ENCODE measurements around the gene SYCP2L. TPM values are rescaled to one million over a fixed set of nuclear protein-coding genes. Genes with fewer than 3 reads are reported as not detected.
"Not testable (repeated sequence)": the region's sequence is repeated elsewhere in the genome, so short reads cannot be mapped to it uniquely, and the experiment has no call there.

The SYCP2L gene
- total RNA-seq, 3 donors from 2014 or later, result 0.33 TPM; not detected in 2

DNA sequence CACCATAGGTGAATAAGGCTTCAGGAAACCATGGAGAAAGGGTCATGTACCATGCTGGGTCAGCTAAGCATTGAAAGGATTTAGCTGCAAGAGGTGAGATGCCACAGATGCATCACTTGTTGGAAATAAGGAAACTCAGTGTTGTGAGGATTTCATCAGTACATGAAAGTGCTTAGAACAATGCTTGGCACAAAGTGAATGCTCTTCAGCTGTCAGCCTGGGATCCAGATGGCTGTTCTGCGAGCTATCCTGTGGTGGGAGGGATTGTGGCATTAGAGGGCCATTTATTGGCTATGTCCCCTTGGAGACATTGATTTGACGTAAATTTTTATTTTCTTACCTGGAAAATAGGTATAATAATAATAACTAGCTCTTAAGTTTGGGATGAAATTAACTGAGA lies 104.3 kb downstream of the SYCP2L start:
- H3K36me3 Mint-ChIP-seq (ENCODE audit: insufficient read depth), result no peaks in the 10 kb centered on the region
- no peaks in the 10 kb centered on the region for H3K9me3 Mint-ChIP-seq
- H3K4me1 Mint-ChIP-seq (ENCODE audit: low read depth), result no peaks in the 10 kb centered on the region
- peaks cover 16% of the 10 kb centered on the region for H3K27me3 Mint-ChIP-seq (ENCODE audit: low read depth)
- H3K4me3 Mint-ChIP-seq, result no peak overlapping the region
- ATAC-seq (no peak), DNase-seq (no peak)

DNA sequence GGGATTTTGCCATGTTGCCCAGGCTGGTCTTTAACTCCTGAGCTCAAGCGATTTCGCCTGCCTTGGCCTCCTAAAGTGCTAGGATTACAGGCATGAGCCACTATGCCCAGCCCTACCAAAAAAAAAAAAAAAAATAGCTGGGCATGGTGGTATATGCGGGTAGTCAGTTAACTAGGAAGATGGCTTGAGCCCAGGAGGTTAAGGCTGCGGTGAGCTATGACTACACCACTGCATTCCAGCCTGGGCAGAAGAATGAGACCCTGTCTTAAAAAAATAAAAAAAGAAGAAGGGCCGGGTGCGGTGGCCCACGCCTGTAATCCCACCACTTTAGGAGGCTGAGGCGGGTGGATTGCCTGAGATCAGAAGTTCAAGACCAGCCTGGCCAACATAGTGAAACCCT lies 107.0 kb downstream of the SYCP2L start:
- no peak for DNase-seq
- Mint-ChIP-seq H3K4me3 (no peak overlapping the region), H3K27me3 (ENCODE audit: low read depth) (peaks cover 8% of the 10 kb centered on the region), H3K36me3 (ENCODE audit: insufficient read depth) (no peaks in the 10 kb centered on the region), H3K4me1 (ENCODE audit: low read depth) (no peaks in the 10 kb centered on the region), H3K9me3 (no peaks in the 10 kb centered on the region)
- no peak for ATAC-seq

DNA sequence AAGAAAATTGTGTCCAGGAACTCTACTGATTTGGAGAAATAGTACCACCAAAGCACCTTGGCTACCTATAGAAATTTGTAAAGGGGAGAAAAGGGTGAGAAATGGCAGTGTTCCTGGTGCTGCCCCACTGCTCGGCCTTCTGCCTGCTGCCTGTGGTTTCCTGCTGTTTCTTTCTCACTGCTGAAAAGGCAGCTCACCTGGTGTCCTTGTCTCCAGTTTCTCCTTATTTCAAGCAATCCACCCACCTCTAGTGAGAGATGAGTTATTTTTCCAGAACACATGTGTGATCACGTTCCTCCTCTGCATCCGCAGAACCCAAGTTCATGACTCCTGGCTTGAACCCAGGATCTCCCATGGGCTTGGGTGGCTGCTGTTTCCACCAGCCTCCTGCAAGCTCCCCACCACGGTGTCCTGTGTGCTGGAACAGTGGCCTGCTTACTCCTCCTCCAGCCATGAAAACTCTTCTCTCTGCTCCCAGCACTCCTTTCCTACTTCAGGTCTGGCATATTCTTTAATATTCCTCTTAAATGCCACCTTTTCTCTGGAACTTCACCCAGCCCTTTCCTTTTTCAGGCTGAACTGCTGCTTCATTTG lies 108.4 kb downstream of the SYCP2L start:
- Mint-ChIP-seq H3K36me3 (ENCODE audit: insufficient read depth) (no peaks in the 10 kb centered on the region), H3K9me3 (no peaks in the 10 kb centered on the region), H3K4me1 (ENCODE audit: low read depth) (no peaks in the 10 kb centered on the region), H3K4me3 (no peak overlapping the region), H3K27me3 (ENCODE audit: low read depth) (peaks cover 10% of the 10 kb centered on the region)
- ATAC-seq, result no peak
- no peak for DNase-seq

GRCh38 chr6:10999994-11000393 lies 113.1 kb downstream of the SYCP2L start:
- DNase-seq (no peak), ATAC-seq (no peak)
- Mint-ChIP-seq H3K4me3 (no peak overlapping the region), H3K4me1 (ENCODE audit: low read depth) (no peaks in the 10 kb centered on the region), H3K36me3 (ENCODE audit: insufficient read depth) (no peaks in the 10 kb centered on the region), H3K27me3 (ENCODE audit: low read depth) (peaks cover 6% of the 10 kb centered on the region), H3K9me3 (no peaks in the 10 kb centered on the region)

GRCh38 chr6:11002176-11002575 lies 115.3 kb downstream of the SYCP2L start:
- H3K9me3 Mint-ChIP-seq, result no peaks in the 10 kb centered on the region

DNA sequence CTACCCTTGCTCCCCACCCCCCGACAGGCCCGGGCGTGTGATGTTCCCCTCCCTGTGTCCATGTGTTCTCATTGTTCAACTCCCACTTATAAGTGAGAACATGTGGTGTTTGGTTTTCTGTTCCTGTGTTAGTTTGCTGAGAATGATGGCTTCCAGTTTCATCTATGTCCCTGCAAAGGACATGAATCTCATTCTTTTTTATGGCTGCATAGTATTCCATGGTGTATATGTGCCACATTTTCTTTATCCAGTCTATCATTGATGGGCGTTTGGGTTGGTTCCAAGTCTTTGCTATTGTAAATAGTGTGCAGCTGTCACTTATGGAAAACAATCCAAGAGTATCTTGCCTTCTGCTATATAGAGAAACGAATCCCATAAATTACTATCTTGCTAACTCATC lies 116.4 kb downstream of the SYCP2L start:
- H3K4me1 Mint-ChIP-seq (ENCODE audit: low read depth); H3K4me3 Mint-ChIP-seq; ATAC-seq; H3K9me3 Mint-ChIP-seq; H3K27me3 Mint-ChIP-seq (ENCODE audit: low read depth); H3K36me3 Mint-ChIP-seq (ENCODE audit: insufficient read depth); DNase-seq: not testable (repeated sequence)

More at GRCh38 chr6:11002176-11002575, 115.3 kb downstream of the SYCP2L start:
- H3K4me3 Mint-ChIP-seq, result no peak overlapping the region
- H3K27me3 Mint-ChIP-seq (ENCODE audit: low read depth), result peaks cover 6% of the 10 kb centered on the region
- ATAC-seq, result no peak
- H3K36me3 Mint-ChIP-seq (ENCODE audit: insufficient read depth), result no peaks in the 10 kb centered on the region
- no peaks in the 10 kb centered on the region for H3K4me1 Mint-ChIP-seq (ENCODE audit: low read depth)
- no peak for DNase-seq

- Mint-ChIP-seq H3K4me1 (ENCODE audit: low read depth) (no peaks in the 10 kb centered on the region), H3K9me3 (no peaks in the 10 kb centered on the region), H3K4me3 (no peak overlapping the region), H3K36me3 (ENCODE audit: insufficient read depth) (no peaks in the 10 kb centered on the region), H3K27me3 (ENCODE audit: low read depth) (peaks cover 9% of the 10 kb centered on the region)
- DNase-seq (no peak), ATAC-seq (no peak)
These were observed 119.2 kb downstream of the SYCP2L start for GRCh38 chr6:11006061-11006460.

GRCh38 chr6:11007715-11008608 lies 121.1 kb downstream of the SYCP2L start:
- H3K4me1 Mint-ChIP-seq (ENCODE audit: low read depth), result no peaks in the 10 kb centered on the region
- H3K27me3 Mint-ChIP-seq (ENCODE audit: low read depth), result peaks cover 10% of the 10 kb centered on the region
- no peaks in the 10 kb centered on the region for H3K9me3 Mint-ChIP-seq
- no peaks in the 10 kb centered on the region for H3K36me3 Mint-ChIP-seq (ENCODE audit: insufficient read depth)
- no peak overlapping the region for H3K4me3 Mint-ChIP-seq
- ATAC-seq (no peak), DNase-seq (no peak)

GRCh38 chr6:11008821-11009220 lies 122.0 kb downstream of the SYCP2L start:
- H3K27me3 Mint-ChIP-seq (ENCODE audit: low read depth), result peaks cover 18% of the 10 kb centered on the region
- no peaks in the 10 kb centered on the region for H3K36me3 Mint-ChIP-seq (ENCODE audit: insufficient read depth)
- ATAC-seq (no peak), DNase-seq (no peak)
- H3K9me3 Mint-ChIP-seq, result no peaks in the 10 kb centered on the region
- no peaks in the 10 kb centered on the region for H3K4me1 Mint-ChIP-seq (ENCODE audit: low read depth)
- H3K4me3 Mint-ChIP-seq, result no peak overlapping the region

DNA sequence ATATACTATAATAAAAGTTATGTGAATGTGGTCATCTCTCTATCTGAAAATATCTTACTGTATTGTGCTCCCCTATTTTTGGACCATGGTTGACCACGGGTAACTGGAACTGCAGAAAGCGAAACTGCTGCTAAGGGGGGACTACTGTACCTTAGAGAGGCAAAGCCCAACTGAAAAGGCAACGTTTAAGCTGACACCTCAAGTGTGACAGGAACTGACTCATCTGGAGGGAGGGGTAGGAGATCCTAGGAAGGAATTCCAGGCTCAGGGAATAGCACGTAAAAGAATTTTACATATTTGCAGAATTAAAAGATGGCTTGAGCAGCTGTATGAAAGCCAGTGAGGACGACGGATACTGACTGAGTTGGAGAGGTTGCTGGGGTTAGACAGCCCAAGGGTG lies 122.5 kb downstream of the SYCP2L start:
- ATAC-seq, result no peak
- peaks cover 20% of the 10 kb centered on the region for H3K27me3 Mint-ChIP-seq (ENCODE audit: low read depth)
- H3K4me1 Mint-ChIP-seq (ENCODE audit: low read depth), result no peaks in the 10 kb centered on the region
- DNase-seq, result no peak
- H3K4me3 Mint-ChIP-seq, result no peak overlapping the region
- H3K36me3 Mint-ChIP-seq (ENCODE audit: insufficient read depth), result no peaks in the 10 kb centered on the region
- no peaks in the 10 kb centered on the region for H3K9me3 Mint-ChIP-seq

- H3K4me3 Mint-ChIP-seq, result no peak overlapping the region
- no peaks in the 10 kb centered on the region for H3K4me1 Mint-ChIP-seq (ENCODE audit: low read depth)
- H3K9me3 Mint-ChIP-seq, result no peaks in the 10 kb centered on the region
- peaks cover 25% of the 10 kb centered on the region for H3K27me3 Mint-ChIP-seq (ENCODE audit: low read depth)
- ATAC-seq, result no peak
- no peaks in the 10 kb centered on the region for H3K36me3 Mint-ChIP-seq (ENCODE audit: insufficient read depth)
- DNase-seq, result no peak
These were observed 125.0 kb downstream of the SYCP2L start for GRCh38 chr6:11011787-11012234.

DNA sequence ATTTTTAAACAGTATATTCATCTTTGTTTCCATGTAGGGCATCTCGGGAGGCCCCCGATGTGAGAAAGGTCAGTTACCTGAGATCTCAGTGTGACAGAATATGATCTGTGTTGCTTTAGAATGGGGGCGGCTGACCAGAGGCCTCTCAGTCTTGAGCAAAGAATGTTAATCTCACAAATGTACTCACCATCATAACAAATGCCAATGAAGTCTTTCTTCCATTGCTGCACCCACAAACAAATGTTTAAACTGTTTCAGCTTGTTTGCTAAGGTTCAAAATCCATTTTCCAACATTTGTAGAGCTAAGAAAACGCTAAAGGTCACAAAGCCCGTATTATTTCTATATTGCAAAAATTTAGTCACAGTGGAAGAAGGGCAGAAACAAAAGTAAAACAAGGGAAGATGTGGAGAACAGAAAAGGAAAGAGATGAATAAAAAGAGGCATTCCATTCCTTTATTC lies 125.5 kb downstream of the SYCP2L start:
- ATAC-seq, result no peak
- Mint-ChIP-seq H3K36me3 (ENCODE audit: insufficient read depth) (no peaks in the 10 kb centered on the region), H3K9me3 (no peaks in the 10 kb centered on the region), H3K27me3 (ENCODE audit: low read depth) (peaks cover 25% of the 10 kb centered on the region), H3K4me1 (ENCODE audit: low read depth) (no peaks in the 10 kb centered on the region), H3K4me3 (no peak overlapping the region)
- no peak for DNase-seq

GRCh38 chr6:11012976-11013720 lies 126.3 kb downstream of the SYCP2L start:
- Mint-ChIP-seq H3K4me3 (no peak overlapping the region), H3K36me3 (ENCODE audit: insufficient read depth) (no peaks in the 10 kb centered on the region), H3K9me3 (no peaks in the 10 kb centered on the region), H3K27me3 (ENCODE audit: low read depth) (peaks cover 25% of the 10 kb centered on the region), H3K4me1 (ENCODE audit: low read depth) (no peaks in the 10 kb centered on the region)
- DNase-seq (no peak), ATAC-seq (no peak)

DNA sequence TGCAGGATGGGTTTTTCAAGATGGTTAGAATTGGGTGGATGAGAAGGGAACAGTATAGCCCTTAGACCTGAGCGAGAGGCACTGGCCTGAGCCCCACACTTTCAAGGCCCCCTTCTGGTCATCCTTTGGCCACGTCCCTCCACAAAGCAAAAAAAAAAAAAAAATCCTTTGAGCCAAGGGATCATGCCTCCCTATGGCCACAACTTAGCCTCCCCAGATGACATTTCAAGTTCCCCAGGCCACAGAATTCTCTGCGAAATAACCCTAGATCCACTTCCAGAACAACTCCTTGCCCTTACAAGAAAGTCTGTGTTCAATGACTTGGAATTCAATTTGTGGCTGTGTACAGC lies 126.8 kb downstream of the SYCP2L start:
- Mint-ChIP-seq H3K4me3 (no peak overlapping the region), H3K36me3 (ENCODE audit: insufficient read depth) (no peaks in the 10 kb centered on the region), H3K27me3 (ENCODE audit: low read depth) (peaks cover 25% of the 10 kb centered on the region), H3K9me3 (no peaks in the 10 kb centered on the region), H3K4me1 (ENCODE audit: low read depth) (no peaks in the 10 kb centered on the region)
- DNase-seq (no peak), ATAC-seq (no peak)
